ENCODE results near the gene CTSO.

- no peak for TF ChIP-seq CTCF (conservative IDR thresholded peaks at IDR 0.05)
- no peak for TF ChIP-seq ZFX (IDR thresholded peaks at IDR 0.05)
Observed at GRCh38 chr4:155906554-155907247, 47.0 kb downstream of the CTSO start.
